Measurements from ENCODE around the gene APAF1.
"Not testable (repeated sequence)": the region's sequence is repeated elsewhere in the genome, so short reads cannot be mapped to it uniquely, and the experiment has no call there.

The APAF1 gene

GRCh38 chr12:98644712-98645571 lies at the start of gene APAF1, which contains the start of gene IKBIP:
APAF1 (plus strand) TSS chr12:98645290; CDS start chr12:98648360, 3,070 bp downstream.
IKBIP (minus strand) TSS chr12:98644788; CDS start chr12:98644701, 87 bp downstream.
- intact Hi-C loops (cut with DNase I), result loop anchor here (2.0 to 5.0 kb wide), 3 partner anchors 38 to 128 kb away; partner anchors contain the start of gene TMPO
- peak; percentile 91 to 99 (median 97) for DNase-seq

GRCh38 chr12:98597313-98597712 lies 47.8 kb upstream of the APAF1 start:
- intact Hi-C loops (cut with DNase I), result loop anchor here (10.0 kb wide), 1 partner anchor 93 kb away; no protein-coding TSS in a partner anchor
- not testable (repeated sequence) for DNase-seq

GRCh38 chr12:98601924-98602323 lies 43.2 kb upstream of the APAF1 start:
- intact Hi-C loops (cut with DNase I), result no loop called here
- DNase-seq, result no peak

GRCh38 chr12:98606359-98606988 lies 38.6 kb upstream of the APAF1 start:
- no peak for DNase-seq
- intact Hi-C loops (cut with DNase I), result loop anchor here (5.0 kb wide), 1 partner anchor 36 kb away; the partner anchor contains the start of gene IKBIP

GRCh38 chr12:98610596-98610995 lies 34.5 kb upstream of the APAF1 start:
- no peak for DNase-seq
- intact Hi-C loops (cut with DNase I), result no loop called here

- intact Hi-C loops (cut with DNase I), result no loop called here
- peak in 1 of 42 donors; percentile 5 for DNase-seq
Measured at GRCh38 chr12:98612696-98613334, 32.3 kb upstream of the APAF1 start.

- intact Hi-C loops (cut with DNase I), result no loop called here
- DNase-seq, result no peak
Measured at GRCh38 chr12:98618952-98619351, 26.1 kb upstream of the APAF1 start.

- intact Hi-C loops (cut with DNase I), result no loop called here
- DNase-seq, result no peak
Measured at GRCh38 chr12:98635657-98636323, 9.3 kb upstream of the APAF1 start.

- intact Hi-C loops (cut with DNase I), result no loop called here
Measured at GRCh38 chr12:98637068-98637467, 8.0 kb upstream of the APAF1 start.

GRCh38 chr12:98638009-98638408 lies 7.1 kb upstream of the APAF1 start:
- no peak for DNase-seq
- intact Hi-C loops (cut with DNase I), result no loop called here

More at GRCh38 chr12:98637068-98637467, 8.0 kb upstream of the APAF1 start:
- no peak for DNase-seq

GRCh38 chr12:98639491-98639890 lies 5.6 kb upstream of the APAF1 start:
- no peak for DNase-seq
- intact Hi-C loops (cut with DNase I), result no loop called here

GRCh38 chr12:98642801-98643200 lies 2.3 kb upstream of the APAF1 start:
- intact Hi-C loops (cut with DNase I), result loop anchor here (5.0 kb wide), 1 partner anchor 36 kb away; no protein-coding TSS in a partner anchor

GRCh38 chr12:98644433-98644711 lies 718 bp upstream of the APAF1 start:
- peak in 17 of 42 donors; percentile 10 to 52 (median 21) for DNase-seq
- intact Hi-C loops (cut with DNase I), result loop anchor here (2.0 to 5.0 kb wide), 2 partner anchors 37 to 50 kb away; no protein-coding TSS in a partner anchor

More at GRCh38 chr12:98642801-98643200, 2.3 kb upstream of the APAF1 start:
- not testable (repeated sequence) for DNase-seq

- intact Hi-C loops (cut with DNase I), result loop anchor here (2.0 to 5.0 kb wide), 2 partner anchors 51 to 128 kb away; partner anchors contain the start of gene TMPO
- peak in 39 of 42 donors; percentile 3 to 61 (median 33) for DNase-seq
Measured at GRCh38 chr12:98645572-98646067, 530 bp downstream of the APAF1 start.

GRCh38 chr12:98646294-98647090 lies 1.4 kb downstream of the APAF1 start:
- intact Hi-C loops (cut with DNase I), result loop anchor here (5.0 kb wide), 1 partner anchor 129 kb away; the partner anchor contains the start of gene TMPO
- DNase-seq, result peak in 1 of 42 donors; percentile 1

- intact Hi-C loops (cut with DNase I), result no loop called here
- DNase-seq, result no peak
Measured at GRCh38 chr12:98651328-98651727, 6.2 kb downstream of the APAF1 start.

- intact Hi-C loops (cut with DNase I), result no loop called here
Measured at GRCh38 chr12:98653866-98654493, 8.9 kb downstream of the APAF1 start.

More at GRCh38 chr12:98653866-98654493, 8.9 kb downstream of the APAF1 start:
- DNase-seq, result peak in 3 of 42 donors; percentile 19 to 49 (median 29)
